Mesendoderm (in vitro differentiated cells): ENCODE results near the gene PPP2R5C.

Experiments
- DNase-seq: peaks from one replicate; pipeline ENCODE4 v3.0.0; 2013
- H2AK5ac ChIP-seq: 2 replicates; pipeline ENCODE4 v1.6.1; 2013; ENCODE audit warnings: low read length, inconsistent platforms
- H2BK120ac ChIP-seq: 2 replicates; pipeline ENCODE4 v1.6.1; 2013; ENCODE audit warnings: low read depth, mild to moderate bottlenecking, low read length, moderate library complexity, mixed read lengths
- H2BK15ac ChIP-seq: replicated peaks from 2 replicates; pipeline ENCODE4 v1.6.1; 2013; ENCODE audit warnings: low read depth, mild to moderate bottlenecking, moderate library complexity
- H2BK5ac ChIP-seq: 2 replicates; pipeline ENCODE4 v1.6.1; 2013; ENCODE audit warnings: low read length, inconsistent platforms
- H3K18ac ChIP-seq: 2 replicates; pipeline ENCODE4 v1.6.1; 2013; ENCODE audit warnings: mild to moderate bottlenecking, low read length, mixed read lengths
- H3K23ac ChIP-seq: one replicate; pipeline ENCODE4 v1.6.1; 2013; ENCODE audit warnings: low read length
- H3K27ac ChIP-seq: 2 replicates; pipeline ENCODE4 v1.5.1; 2013; ENCODE audit warnings: low read depth, mild to moderate bottlenecking, inconsistent platforms, low read length, moderate library complexity
- H3K27me3 ChIP-seq: 2 replicates; pipeline ENCODE4 v1.6.1; 2013; ENCODE audit warnings: low read length, control low read depth, mild to moderate bottlenecking, inconsistent platforms; ENCODE audit not compliant: insufficient read depth, poor library complexity
- H3K36me3 ChIP-seq: 2 replicates; pipeline ENCODE4 v1.6.1; 2013; ENCODE audit warnings: low read length, inconsistent platforms; ENCODE audit not compliant: control insufficient read depth, insufficient read depth
- H3K4ac ChIP-seq: one replicate; pipeline ENCODE4 v1.6.1; 2013; ENCODE audit warnings: low read depth, mild to moderate bottlenecking, low read length, moderate library complexity
- H3K4me1 ChIP-seq: 2 replicates; pipeline ENCODE4 v1.6.1; 2013; ENCODE audit warnings: low read depth, low read length, inconsistent platforms; ENCODE audit not compliant: control insufficient read depth
- H3K4me2 ChIP-seq: 2 replicates; pipeline ENCODE4 v1.6.1; 2013; ENCODE audit warnings: low read length
- H3K4me3 ChIP-seq: 2 replicates; pipeline ENCODE4 v1.5.1; 2013; ENCODE audit warnings: mild to moderate bottlenecking, low read length
- H3K56ac ChIP-seq: one replicate; pipeline ENCODE4 v1.6.1; 2013; ENCODE audit warnings: low read length
- H3K79me1 ChIP-seq: 2 replicates; pipeline ENCODE4 v1.6.1; 2013; ENCODE audit warnings: low read length, inconsistent platforms
- H3K79me2 ChIP-seq: 2 replicates; pipeline ENCODE4 v1.6.1; 2013; ENCODE audit warnings: mild to moderate bottlenecking, low read length; ENCODE audit not compliant: control insufficient read depth, insufficient read depth
- H3K9ac ChIP-seq: 2 replicates; pipeline ENCODE4 v1.6.1; 2013; ENCODE audit warnings: low read length, inconsistent platforms
- H4K5ac ChIP-seq: one replicate; pipeline ENCODE4 v1.6.1; 2013; ENCODE audit warnings: low read length
- H4K8ac ChIP-seq: one replicate; pipeline ENCODE4 v1.6.1; 2013; ENCODE audit warnings: low read depth, mild to moderate bottlenecking, control low read depth, low read length, moderate library complexity
- WGBS: extraction: QIAGEN DNeasy Blood & Tissue Kit; methylation state at CpG from one replicate; pipeline ENCODE4 v1.1.7; 2013; ENCODE audit warnings: low lambda C conversion rate, missing lambda C conversion rate; ENCODE audit not compliant: insufficient coverage; ENCODE audit errors: extremely low coverage; 5-methylcytosine and 5-hydroxymethylcytosine counted together

Gene PPP2R5C

GRCh38 chr14:101714394-101714793, 47.1 kb upstream of the PPP2R5C start:
- H3K4me3 ChIP-seq, result no peak overlapping the region
- no peak overlapping the region for H2AK5ac ChIP-seq
- H2BK5ac ChIP-seq, result no peak overlapping the region
- no peak overlapping the region for H3K9ac ChIP-seq
- no peak overlapping the region for H3K4ac ChIP-seq
- no peak for DNase-seq
- no peak overlapping the region for H3K4me2 ChIP-seq
- H3K27me3 ChIP-seq, result no peaks in the 10 kb centered on the region
- no peak overlapping the region for H2BK15ac ChIP-seq
- no peaks in the 10 kb centered on the region for H3K36me3 ChIP-seq
- H3K27ac ChIP-seq, result no peak overlapping the region
- H3K79me2 ChIP-seq, result no peaks in the 10 kb centered on the region
- H3K79me1 ChIP-seq, result no peaks in the 10 kb centered on the region
- H3K18ac ChIP-seq, result no peak overlapping the region
- no peak overlapping the region for H3K23ac ChIP-seq
- H4K8ac ChIP-seq, result no peak overlapping the region
- WGBS, result no CpG with 5 or more reads among the region's 3 CpGs
- no peak overlapping the region for H3K56ac ChIP-seq
- no peak overlapping the region for H2BK120ac ChIP-seq
- H4K5ac ChIP-seq, result no peak overlapping the region
- H3K4me1 ChIP-seq, result peaks cover 2% of the 10 kb centered on the region

- WGBS, result no CpG with 5 or more reads among the region's 14 CpGs
- Histone ChIP-seq H3K36me3 (no peaks in the 10 kb centered on the region), H3K4me3 (no peak overlapping the region)
Observed at GRCh38 chr14:101715210-101716076, 46.1 kb upstream of the PPP2R5C start.

GRCh38 chr14:101716077-101716950, 45.2 kb upstream of the PPP2R5C start:
- no peak overlapping the region for H4K8ac ChIP-seq
- WGBS, result no CpG with 5 or more reads among the region's 19 CpGs
- no peak overlapping the region for H3K56ac ChIP-seq
- peaks cover 2% of the 10 kb centered on the region for H3K4me1 ChIP-seq
- no peak overlapping the region for H3K4me3 ChIP-seq
- H4K5ac ChIP-seq, result no peak overlapping the region
- no peaks in the 10 kb centered on the region for H3K79me1 ChIP-seq
- no peaks in the 10 kb centered on the region for H3K79me2 ChIP-seq
- no peak overlapping the region for H3K4me2 ChIP-seq
- no peak overlapping the region for H3K27ac ChIP-seq
- no peak overlapping the region for H2BK5ac ChIP-seq
- no peak overlapping the region for H3K18ac ChIP-seq
- H3K23ac ChIP-seq, result no peak overlapping the region
- no peak overlapping the region for H2AK5ac ChIP-seq
- H3K36me3 ChIP-seq, result no peaks in the 10 kb centered on the region
- H2BK15ac ChIP-seq, result no peak overlapping the region
- H3K4ac ChIP-seq, result no peak overlapping the region
- no peak overlapping the region for H3K9ac ChIP-seq
- no peak for DNase-seq
- no peak overlapping the region for H2BK120ac ChIP-seq
- no peaks in the 10 kb centered on the region for H3K27me3 ChIP-seq

More at GRCh38 chr14:101715210-101716076, 46.1 kb upstream of the PPP2R5C start:
- Histone ChIP-seq H3K23ac (no peak overlapping the region), H3K56ac (no peak overlapping the region), H2AK5ac (no peak overlapping the region), H3K18ac (no peak overlapping the region), H3K79me2 (no peaks in the 10 kb centered on the region), H2BK5ac (no peak overlapping the region), H2BK120ac (no peak overlapping the region), H4K8ac (no peak overlapping the region), H3K4ac (no peak overlapping the region), H2BK15ac (no peak overlapping the region), H4K5ac (no peak overlapping the region), H3K79me1 (no peaks in the 10 kb centered on the region), H3K4me2 (no peak overlapping the region), H3K9ac (no peak overlapping the region), H3K27me3 (no peaks in the 10 kb centered on the region), H3K27ac (no peak overlapping the region), H3K4me1 (peaks cover 2% of the 10 kb centered on the region)
- DNase-seq, result no peak

- no CpG with 5 or more reads among the region's 17 CpGs for WGBS
- Histone ChIP-seq H2BK5ac (no peak overlapping the region), H2BK15ac (no peak overlapping the region), H3K36me3 (no peaks in the 10 kb centered on the region), H3K18ac (no peak overlapping the region), H3K4ac (no peak overlapping the region), H3K9ac (no peak overlapping the region), H4K5ac (no peak overlapping the region), H3K4me3 (no peak overlapping the region), H2BK120ac (no peak overlapping the region), H4K8ac (no peak overlapping the region), H3K79me1 (no peaks in the 10 kb centered on the region), H3K27me3 (no peaks in the 10 kb centered on the region), H3K27ac (no peak overlapping the region), H3K23ac (no peak overlapping the region), H3K4me2 (no peak overlapping the region), H3K56ac (no peak overlapping the region), H3K79me2 (no peaks in the 10 kb centered on the region), H3K4me1 (peaks cover 2% of the 10 kb centered on the region), H2AK5ac (no peak overlapping the region)
- no peak for DNase-seq
Observed at GRCh38 chr14:101716956-101717662, 44.4 kb upstream of the PPP2R5C start.

GRCh38 chr14:101717663-101718490, 43.6 kb upstream of the PPP2R5C start:
- Histone ChIP-seq H3K27ac (no peak overlapping the region), H2BK120ac (no peak overlapping the region), H2BK5ac (no peak overlapping the region), H3K9ac (no peak overlapping the region), H2BK15ac (no peak overlapping the region), H3K4me3 (no peak overlapping the region), H3K4ac (no peak overlapping the region), H4K5ac (no peak overlapping the region), H3K56ac (no peak overlapping the region), H2AK5ac (no peak overlapping the region), H3K4me1 (peaks cover 2% of the 10 kb centered on the region), H3K36me3 (no peaks in the 10 kb centered on the region), H3K79me2 (no peaks in the 10 kb centered on the region), H4K8ac (no peak overlapping the region), H3K27me3 (no peaks in the 10 kb centered on the region), H3K18ac (no peak overlapping the region), H3K4me2 (no peak overlapping the region), H3K79me1 (no peaks in the 10 kb centered on the region), H3K23ac (no peak overlapping the region)
- no peak for DNase-seq
- WGBS, result no CpG with 5 or more reads among the region's 19 CpGs
